ENCODE data around the gene PARD6B. TPM values are rescaled to one million over a fixed set of nuclear protein-coding genes. Genes with fewer than 3 reads are reported as not detected.

PARD6B gene
- total and polyA plus RNA-seq, 2 of the 13 experiments (the other 11 are each of a cell fraction or from before 2014, with no cell fraction given): 6.9 to 22.2 TPM

DNA sequence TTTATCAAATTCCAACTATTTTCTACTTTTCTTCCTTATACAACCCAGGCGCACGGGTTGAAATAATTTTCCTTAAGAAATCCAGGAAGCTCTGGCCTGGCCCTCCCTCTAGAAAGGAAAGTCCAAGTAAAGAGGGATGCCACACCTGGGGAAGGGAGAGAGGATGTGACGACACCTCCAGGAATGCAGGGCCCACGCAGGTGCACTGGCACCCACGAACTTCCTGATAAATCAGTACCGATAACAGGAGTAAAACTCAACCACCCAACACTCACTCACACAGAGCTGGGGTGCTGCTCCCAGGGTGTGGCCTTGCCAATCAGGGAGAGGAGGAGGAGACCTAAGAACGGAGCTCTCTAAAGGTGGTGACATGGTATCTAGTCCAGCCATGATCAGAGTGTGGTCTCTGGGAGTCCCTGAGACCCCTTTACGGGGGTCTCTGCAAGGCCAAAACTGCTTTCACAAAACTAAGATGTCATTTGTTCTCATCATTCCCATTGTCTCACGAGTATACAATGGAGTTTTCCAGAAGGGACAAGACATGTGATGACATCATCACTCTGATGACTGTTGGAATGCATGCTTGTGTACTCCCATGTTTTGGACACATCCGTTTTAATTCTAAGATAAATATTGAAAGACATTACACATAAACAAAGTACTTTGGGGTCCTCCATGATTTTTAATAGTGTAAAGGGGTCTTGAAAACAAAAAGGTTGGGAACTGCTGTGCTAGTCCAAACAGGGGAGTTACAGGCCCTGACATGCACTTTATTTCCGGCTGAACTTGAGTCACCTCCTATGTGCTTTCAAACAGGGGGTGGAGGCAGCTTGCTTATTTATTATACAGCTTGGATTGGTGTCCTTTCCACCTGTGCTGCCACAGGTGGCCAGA is 2.2 kb upstream of the PARD6B start (continued):
- no peak for TF ChIP-seq ZNF318 (CRISPR knock-in tag; IDR thresholded peaks at IDR 0.05)
- TF ChIP-seq, protein P1, sequence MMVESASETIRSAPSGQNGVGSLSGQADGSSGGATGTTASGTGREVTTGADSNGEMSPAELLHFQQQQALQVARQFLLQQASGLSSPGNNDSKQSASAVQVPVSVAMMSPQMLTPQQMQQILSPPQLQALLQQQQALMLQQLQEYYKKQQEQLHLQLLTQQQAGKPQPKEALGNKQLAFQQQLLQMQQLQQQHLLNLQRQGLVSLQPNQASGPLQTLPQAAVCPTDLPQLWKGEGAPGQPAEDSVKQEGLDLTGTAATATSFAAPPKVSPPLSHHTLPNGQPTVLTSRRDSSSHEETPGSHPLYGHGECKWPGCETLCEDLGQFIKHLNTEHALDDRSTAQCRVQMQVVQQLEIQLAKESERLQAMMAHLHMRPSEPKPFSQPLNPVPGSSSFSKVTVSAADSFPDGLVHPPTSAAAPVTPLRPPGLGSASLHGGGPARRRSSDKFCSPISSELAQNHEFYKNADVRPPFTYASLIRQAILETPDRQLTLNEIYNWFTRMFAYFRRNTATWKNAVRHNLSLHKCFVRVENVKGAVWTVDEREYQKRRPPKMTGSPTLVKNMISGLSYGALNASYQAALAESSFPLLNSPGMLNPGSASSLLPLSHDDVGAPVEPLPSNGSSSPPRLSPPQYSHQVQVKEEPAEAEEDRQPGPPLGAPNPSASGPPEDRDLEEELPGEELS (CRISPR knock-in tag; IDR thresholded peaks at IDR 0.05): peak; percentile 26; the same call in 1 of the 2 replicates
- TF ChIP-seq, protein P2, sequence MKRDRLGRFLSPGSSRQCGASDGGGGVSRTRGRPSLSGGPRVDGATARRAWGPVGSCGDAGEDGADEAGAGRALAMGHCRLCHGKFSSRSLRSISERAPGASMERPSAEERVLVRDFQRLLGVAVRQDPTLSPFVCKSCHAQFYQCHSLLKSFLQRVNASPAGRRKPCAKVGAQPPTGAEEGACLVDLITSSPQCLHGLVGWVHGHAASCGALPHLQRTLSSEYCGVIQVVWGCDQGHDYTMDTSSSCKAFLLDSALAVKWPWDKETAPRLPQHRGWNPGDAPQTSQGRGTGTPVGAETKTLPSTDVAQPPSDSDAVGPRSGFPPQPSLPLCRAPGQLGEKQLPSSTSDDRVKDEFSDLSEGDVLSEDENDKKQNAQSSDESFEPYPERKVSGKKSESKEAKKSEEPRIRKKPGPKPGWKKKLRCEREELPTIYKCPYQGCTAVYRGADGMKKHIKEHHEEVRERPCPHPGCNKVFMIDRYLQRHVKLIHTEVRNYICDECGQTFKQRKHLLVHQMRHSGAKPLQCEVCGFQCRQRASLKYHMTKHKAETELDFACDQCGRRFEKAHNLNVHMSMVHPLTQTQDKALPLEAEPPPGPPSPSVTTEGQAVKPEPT (CRISPR knock-in tag; IDR thresholded peaks at IDR 0.05; ENCODE audit: low read depth): peak; percentile 71; the same call in 1 of the 2 replicates
- TF ChIP-seq REPIN1 (CRISPR knock-in tag; IDR thresholded peaks at IDR 0.05; ENCODE audit: borderline replicate concordance, low read depth): no peak
- no peak for TF ChIP-seq HNF4A (CRISPR knock-in tag; IDR thresholded peaks at IDR 0.05)
- no peak for TF ChIP-seq TCF12 (IDR thresholded peaks at IDR 0.05)
- no peak for TF ChIP-seq TCF12 (CRISPR knock-in tag; IDR thresholded peaks at IDR 0.05)
- no peak; the same call in 1 of the 2 replicates for TF ChIP-seq ZNF784 (CRISPR knock-in tag; IDR thresholded peaks at IDR 0.05; ENCODE audit: borderline replicate concordance)
- TF ChIP-seq ZNF30 (CRISPR knock-in tag; IDR thresholded peaks at IDR 0.05): no peak
- no peak for TF ChIP-seq ZNF749 (CRISPR knock-in tag; IDR thresholded peaks at IDR 0.05; ENCODE audit: borderline replicate concordance)
- 0 out of 2 replicates have a peak, but pooled peaks have one; percentile 8 for TF ChIP-seq ZFP37 (CRISPR knock-in tag; IDR thresholded peaks at IDR 0.05; ENCODE audit: borderline replicate concordance)
- TF ChIP-seq CTCF (CRISPR knock-in tag; IDR thresholded peaks at IDR 0.05): no peak

All from HepG2 (cell line).